Activated CD8-positive, alpha-beta memory T cell treated with anti-CD3 and anti-CD28 coated beads, Interleukin-2, amount 50 U/mL, for 1 hour (primary cell): ENCODE data around the gene TDRD10.

Experiments
- DNase-seq: peaks from one replicate; pipeline ENCODE4 v3.0.0-alpha.2; 2020; ENCODE audit errors: extremely low read depth

The TDRD10 gene

DNA sequence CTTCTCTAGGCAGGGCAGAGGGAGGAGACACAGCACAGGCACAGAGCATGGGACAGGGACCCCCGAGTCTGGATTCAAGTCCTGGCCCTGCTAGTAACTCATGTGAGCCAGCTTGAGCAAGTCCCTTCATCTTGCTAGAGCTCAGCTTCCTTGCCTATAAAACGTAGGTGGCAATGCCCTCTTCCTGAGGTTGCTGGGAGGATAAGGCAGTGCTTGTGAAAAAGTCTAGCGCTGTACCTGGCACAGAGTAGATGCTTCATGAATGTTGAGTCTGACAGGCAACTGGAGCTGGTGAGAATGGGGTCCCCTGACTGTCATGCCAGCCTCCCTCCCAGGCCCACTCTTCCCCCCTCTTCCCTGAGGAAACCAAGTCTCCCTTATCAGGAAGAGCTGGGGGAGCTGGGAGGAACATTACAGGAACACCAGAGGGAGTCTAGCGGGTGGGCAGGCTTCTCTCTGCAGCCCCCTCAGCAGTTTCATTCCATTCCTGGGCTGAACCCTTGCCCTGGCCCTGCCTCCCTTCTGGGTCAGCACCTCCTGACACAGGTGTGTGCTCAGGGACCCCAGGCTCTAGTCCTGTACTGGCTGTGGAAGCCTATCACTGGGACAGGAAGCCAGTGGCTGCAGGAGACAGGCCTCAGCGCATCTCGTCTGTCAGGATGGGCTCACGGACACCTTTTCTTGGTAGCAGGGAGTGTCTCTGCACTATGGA, 75.5 kb downstream of the TDRD10 start:
- DNase-seq, result no peak

DNA sequence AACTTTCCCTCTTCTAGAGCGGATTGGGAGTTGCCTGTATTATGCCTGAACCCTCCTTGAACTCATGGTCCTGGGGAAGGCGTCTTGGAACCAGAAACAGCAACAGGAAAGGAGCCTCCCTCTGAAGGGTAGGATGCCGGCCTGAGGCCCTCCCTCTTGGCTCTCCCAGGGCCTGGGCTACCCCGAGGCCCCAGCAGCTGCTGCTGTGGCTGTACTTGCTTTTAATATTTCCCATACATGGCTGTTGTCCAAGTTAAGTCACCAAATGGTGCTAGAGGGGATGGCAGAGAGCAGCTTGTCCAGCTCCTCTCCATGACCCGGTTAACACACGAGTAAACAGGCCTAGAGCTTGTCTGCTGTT, 76.0 kb downstream of the TDRD10 start:
- no peak for DNase-seq

GRCh38 chr1:154579374-154579773, 77.4 kb downstream of the TDRD10 start:
- DNase-seq, result no peak

DNA sequence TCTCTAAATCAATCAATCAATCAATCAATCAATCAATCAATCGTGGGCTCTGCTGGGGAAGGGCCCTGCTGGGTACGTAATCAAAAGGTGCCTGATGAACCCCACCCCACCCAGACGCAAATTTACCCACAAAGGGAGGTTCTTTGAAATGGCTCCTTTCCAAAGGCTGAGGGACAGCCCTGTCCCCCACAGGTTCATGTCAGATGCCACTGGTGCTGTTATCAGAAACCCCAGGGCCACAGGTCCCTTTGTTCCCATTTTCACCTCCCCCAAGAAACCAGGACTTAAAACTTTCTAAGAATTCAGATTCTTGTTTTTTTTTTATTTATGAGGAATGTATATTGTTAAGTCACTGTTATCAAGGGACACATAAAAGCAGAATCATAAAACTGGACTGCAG, 79.7 kb downstream of the TDRD10 start:
- no peak for DNase-seq

- DNase-seq, result no peak
Observed at GRCh38 chr1:154582885-154583284, 80.9 kb downstream of the TDRD10 start.

- no peak for DNase-seq
Observed at GRCh38 chr1:154583773-154584172, 81.8 kb downstream of the TDRD10 start.

- DNase-seq, result no peak
Observed at GRCh38 chr1:154584267-154584994, 82.4 kb downstream of the TDRD10 start.

DNA sequence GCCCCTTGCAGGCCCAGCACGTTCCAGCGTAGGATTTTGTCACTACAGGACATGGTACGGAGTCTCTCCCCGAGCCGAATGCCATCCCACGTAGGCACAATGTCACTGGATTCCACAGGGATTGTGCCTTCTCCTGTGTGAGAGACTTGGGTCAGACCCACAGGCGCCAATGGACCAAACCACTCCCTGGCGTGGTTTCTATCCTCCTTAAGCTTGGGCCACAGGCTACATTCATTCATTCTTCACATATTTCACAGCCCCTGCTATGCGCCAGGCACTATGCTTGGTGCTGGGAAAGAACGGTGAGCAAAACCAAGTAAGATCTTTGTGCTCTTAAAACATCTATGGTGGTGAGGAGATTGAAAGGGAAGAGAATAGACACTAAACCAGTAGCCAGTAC, 84.2 kb downstream of the TDRD10 start:
- no peak for DNase-seq

GRCh38 chr1:154586641-154587040, 84.6 kb downstream of the TDRD10 start:
- DNase-seq, result no peak

DNA sequence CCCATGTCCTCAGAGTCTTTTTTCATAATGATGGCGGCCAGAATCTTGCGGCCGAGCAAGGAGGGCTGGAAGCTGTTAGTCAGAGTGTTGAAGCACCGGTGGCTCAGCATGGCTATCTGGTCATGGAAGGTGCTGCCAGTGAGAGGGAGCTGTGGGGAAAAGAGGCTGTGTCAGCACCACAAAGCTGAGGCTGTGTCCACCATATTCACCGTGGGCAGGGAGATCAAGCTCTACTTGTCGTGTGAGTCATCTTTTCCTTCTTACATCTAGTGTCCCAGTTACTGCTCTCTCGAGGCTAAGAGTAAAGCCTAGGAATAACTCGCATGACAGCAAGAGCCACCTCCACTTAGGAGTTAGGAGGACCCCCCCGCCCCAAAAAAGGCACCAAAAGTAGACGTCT, 87.8 kb downstream of the TDRD10 start:
- no peak for DNase-seq

GRCh38 chr1:154590756-154591155, 88.7 kb downstream of the TDRD10 start:
- DNase-seq, result no peak

GRCh38 chr1:154591206-154591605, 89.2 kb downstream of the TDRD10 start:
- DNase-seq, result no peak

- DNase-seq, result no peak
Observed at GRCh38 chr1:154593390-154593789, 91.4 kb downstream of the TDRD10 start.

- no peak for DNase-seq
Observed at GRCh38 chr1:154594811-154595210, 92.8 kb downstream of the TDRD10 start.

- DNase-seq, result no peak
Observed at GRCh38 chr1:154595621-154596020, 93.6 kb downstream of the TDRD10 start.
